Colon (tissue), 2 donors: ENCODE results near the gene ZC3H18.
"Not testable (repeated sequence)": the region's sequence is repeated elsewhere in the genome, so short reads cannot be mapped to it uniquely, and the experiment has no call there.

Experiments used
- FAIRE-seq: peaks from 2 replicates; lab custom pipeline; 2012; peaks lifted over from hg19 to GRCh38; lab: Jason Lieb, UNC
- donor health status: control.
- donor health status: control.

ZC3H18 gene

DNA sequence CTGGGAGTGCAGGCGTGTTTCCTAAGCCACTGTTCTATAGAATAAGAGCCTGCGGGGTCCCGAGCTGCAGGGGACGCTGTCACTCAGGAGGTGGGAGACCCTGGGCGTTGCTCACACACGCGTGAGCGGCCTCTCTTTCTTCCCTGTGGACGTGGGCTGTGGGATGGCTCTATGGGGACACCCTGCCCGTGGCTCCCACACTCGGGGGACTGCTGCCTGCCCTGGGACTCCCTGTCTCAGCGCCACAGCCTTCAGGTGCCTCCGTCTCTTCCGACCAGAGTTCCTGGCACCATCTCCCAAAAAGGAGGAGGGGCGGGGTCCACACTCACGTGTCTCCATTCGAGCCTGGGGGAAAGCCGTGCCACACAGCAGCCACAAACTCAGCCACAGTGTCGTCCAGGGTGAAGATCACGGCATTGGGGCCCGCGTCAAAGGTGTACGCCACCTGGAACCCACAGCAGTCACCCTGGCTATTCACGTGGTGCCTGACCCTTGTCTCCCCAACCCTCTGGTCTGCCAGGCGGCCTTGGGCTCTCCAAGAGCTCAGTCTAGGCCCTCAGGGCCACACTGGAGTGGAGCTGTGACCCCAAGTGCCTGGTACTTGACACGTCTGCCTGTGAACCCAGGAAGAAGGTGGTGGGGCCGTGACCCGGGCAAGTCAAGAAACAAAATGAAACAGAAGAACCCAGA, 84.3 kb downstream of the ZC3H18 start:
- no peak for FAIRE-seq

DNA sequence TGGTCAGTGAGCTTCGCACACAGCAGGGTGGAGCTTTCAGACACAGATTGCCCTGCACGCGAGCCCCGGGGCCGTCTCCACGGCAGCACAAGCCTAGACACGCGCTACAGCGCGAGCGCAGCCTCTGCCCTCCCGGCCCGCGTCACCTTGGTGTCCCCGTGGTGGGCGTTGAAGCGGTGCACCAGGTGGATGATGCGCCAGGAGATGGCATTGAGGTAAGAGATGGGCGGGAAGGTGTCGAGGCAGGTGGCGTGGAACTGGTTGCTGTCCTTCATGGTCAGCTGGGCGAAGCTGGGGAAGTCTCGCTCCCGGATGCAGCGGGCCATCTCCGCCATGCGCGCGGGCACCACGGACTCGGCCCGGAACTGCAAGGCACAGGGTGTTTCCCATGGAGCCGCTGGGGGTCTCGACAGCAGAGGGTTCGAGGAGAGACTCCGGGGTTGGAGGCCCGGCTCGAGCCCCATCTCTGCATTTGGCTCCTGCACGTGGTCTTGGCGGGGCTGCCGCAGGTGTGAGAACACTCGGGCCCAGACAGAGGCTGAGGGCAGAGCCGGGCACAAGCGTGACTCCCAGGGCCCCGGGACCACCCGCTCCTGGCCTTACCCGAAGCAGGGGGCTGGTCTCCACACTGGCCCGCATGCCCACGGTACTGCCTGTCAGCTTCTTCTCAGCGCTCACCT, 85.0 kb downstream of the ZC3H18 start:
- FAIRE-seq: no peak

DNA sequence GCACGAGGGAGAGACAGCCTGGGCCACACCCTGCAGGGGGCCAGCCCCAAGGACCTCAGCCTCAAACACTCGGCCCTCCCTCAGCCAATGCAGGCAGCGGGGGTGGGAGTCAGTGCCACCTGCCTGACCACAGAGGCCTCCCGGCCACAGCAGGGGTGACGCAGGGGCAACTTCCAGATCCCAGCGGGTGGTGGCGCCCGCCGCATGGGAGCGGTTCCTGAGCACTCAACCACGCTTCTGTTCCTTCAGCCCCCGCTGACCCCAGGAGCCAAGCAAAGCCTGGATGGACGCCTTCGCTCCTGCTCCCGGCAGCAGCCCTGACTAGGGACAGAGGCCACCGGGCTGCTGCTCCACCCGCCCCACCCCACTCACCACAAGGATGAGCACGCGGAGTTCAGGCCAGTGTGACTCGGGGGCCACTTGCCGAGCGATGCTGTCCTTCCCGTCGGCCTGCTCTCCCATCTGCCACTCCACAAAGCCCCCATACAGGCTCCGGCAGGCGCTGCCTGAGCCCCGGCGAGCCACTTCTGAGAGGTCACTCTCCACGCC, 85.6 kb downstream of the ZC3H18 start:
- no peak for FAIRE-seq

DNA sequence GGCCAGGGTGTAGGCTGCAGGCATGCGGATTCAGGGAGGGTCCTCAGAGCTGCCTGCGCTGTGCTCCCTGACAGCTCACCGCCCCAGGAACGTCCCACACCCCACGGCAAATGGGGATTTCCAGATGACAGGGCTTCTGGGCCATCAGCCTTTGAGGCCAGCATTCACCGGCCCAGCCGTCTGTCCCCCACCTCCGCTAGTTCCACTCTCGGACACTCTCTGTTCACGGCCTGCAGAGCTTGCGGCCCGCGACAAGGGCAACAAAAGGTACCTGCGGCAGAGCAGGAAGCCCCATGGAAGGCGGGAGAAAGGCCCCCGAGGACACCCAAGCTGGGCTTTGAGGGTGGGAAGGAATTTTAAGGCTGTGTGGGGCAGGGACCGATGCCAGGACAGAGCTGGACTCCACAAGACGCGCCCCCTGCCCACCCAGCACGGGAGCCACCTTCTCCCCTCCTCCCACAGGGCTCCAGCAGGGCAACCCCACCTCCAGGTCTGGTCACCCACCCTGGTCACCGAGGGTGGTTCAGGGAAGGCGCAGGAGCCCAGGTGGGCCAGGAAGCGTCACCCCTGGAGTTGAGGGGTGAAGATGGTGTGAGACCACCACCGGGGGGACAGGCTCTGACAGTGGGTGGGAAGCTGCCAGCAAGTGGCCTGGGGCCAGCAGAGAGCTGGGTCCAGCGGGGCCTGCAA, 86.2 kb downstream of the ZC3H18 start:
- FAIRE-seq: no peak

DNA sequence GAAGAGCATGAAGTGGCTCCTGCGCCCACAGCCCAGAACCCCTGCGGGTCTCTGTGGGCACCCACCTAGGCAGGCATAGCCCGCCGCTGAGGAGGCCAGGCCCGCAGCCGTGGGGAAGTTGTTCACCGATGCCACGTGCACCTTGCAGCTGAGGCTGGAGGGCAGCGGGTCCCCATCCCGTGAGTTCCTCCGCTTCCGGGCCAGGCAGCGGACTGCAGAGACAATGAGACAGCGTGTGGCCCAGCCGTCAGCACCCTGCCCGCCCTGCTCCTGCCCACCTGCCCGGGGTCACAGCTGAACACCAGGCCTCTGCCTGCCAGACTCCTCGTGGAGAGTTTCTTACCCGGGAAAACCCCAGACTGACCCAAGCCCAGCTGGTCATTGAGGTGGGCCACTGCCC, 87.2 kb downstream of the ZC3H18 start:
- FAIRE-seq: no peak

DNA sequence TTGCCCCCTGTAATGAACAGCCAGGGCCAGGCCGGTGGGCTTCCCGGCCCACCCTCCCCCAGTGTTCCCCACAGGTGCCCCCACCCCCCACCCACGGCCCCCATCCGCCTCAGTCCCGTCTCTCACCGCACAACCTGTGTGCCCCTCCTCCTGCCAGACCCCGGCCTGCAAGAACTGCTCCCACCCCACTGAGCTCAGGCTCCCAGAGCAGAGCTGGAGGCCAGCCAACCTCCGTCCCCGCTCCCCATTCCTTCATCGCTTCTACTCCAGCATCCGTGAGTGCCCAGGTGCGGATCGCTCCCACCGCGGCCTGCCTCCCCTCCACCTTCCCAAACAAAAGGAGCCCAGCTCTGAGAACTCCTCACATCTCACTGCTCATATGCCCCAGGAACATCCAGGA, 88.5 kb downstream of the ZC3H18 start:
- no peak for FAIRE-seq

DNA sequence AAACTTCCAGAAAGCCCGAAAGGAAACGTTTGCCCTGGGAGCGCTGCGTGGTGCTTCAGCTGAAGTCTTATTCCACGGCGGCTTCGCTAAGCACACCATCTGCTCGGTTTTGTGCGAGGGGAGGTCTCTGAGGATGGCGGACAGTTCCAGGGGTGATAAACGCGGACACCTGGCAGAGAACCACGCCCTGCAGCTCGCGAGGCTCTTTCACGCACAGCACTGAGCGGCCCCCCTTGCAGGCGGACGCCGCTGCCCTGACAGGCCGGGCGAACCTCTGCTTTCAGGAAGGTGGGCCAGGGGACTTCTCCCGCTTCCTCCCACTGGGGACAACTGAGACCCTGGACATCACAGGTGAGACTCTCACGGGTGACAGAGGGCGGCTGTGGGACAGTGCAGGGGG, 89.0 kb downstream of the ZC3H18 start:
- no peak for FAIRE-seq

DNA sequence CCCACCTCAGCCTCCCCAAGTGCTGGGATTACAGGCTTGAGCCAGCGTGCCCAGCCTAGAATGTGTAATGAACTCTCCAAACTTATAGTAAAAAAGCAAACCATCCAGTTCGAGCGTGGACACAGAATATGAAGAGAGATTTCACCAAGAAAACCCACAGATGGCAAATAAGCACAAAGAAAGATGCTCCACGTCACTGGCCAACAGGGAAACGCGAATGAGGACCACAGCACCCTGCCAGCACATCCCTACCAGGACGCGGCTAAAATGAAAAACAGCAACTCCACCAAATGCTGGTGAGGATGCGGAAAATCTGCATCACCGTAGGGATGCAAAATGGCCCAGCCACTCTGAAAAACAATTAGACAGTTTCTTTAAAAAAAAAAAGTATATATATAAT, 91.3 kb downstream of the ZC3H18 start:
- no peak for FAIRE-seq

DNA sequence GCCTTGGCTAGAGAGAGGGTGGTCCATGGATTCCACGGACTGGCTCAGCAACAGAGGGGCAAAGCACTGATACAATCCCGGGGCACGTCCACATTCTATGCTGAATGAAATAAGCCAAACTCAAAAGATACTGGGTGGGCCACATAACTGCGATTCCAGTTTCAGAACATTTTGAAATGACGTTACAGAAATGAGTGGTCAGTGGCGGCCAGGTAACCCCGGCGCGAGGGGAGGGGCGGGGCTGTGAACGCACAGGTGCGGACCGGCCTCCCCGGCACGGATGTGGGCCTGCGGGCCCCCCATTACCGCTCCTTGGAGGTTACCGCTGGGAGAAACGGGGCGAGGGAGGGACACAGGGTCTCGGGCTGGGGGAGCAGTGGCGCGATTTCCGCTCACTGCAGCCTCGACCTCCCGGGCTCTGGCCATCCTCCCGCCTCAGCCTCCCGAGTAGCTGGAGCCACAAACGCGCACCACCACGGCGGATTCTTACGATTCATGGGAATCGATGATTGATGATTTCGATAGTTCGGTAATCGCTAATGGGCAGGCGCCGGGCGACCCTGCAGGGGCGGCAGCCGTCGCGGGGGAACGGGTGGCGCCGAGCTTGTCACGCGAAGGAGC, 92.1 kb downstream of the ZC3H18 start:
- no peak for FAIRE-seq

DNA sequence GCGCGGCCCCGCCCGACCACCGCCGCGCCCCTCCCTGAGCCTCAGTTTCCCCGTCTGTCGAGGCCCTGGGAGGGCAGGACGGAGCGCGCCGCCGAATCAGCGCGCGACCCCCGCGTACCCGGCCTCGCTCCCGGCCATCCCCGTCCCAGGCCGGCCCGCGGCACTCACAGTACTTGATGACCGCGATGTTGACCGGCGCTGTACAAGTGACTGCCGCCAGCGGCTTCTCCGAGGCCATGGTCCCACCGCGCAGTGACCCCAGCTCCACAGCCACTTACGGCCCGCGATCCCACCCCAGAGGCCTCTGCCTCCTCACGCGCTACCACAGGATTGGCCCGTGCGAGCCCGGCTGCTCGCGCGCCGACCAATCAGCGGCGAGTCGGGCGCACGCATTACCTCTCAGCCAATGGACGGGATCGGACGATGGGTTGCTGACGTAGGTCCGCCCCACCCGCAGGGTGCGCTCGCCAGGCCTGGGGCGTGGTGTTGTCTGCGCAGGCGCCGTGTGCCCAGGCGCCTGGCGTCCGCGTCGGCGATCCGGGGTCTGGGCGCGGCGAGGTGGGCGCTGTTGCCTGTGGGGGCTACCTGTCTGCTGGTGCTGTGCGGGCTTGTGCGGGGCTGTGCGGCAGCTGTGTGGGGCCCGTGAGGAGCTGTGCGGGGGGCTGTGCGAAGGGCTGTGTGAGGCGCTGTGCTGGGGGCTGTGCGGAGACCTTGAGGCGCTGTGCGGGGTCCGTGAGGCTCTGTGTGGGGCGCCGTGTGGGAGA, 92.8 kb downstream of the ZC3H18 start, which contains the start of gene MVD:
MVD (minus strand) TSS at position 249 of the 764 bp plus-strand sequence; CDS start at position 238, 11 bp downstream.
- FAIRE-seq: no peak

DNA sequence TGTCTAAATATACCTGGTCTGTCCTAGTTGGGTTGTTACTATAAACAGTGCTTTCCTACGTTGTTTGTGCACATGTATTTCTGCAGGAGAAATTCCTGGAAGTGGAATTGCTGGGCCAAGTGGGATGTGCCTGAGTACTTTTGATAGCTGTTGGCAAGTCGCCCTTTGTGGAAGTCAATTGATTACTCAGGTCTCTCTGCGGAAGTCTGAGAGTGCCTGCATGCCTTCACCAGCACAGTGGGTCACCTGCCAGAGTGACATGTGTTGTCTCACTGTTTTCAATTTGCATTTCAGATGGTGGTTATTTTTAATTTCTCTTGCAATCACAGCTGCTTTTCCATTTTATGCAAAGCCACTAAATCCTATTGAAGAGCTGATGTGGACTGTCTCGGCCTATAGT, 94.9 kb downstream of the ZC3H18 start:
- FAIRE-seq: no peak

DNA sequence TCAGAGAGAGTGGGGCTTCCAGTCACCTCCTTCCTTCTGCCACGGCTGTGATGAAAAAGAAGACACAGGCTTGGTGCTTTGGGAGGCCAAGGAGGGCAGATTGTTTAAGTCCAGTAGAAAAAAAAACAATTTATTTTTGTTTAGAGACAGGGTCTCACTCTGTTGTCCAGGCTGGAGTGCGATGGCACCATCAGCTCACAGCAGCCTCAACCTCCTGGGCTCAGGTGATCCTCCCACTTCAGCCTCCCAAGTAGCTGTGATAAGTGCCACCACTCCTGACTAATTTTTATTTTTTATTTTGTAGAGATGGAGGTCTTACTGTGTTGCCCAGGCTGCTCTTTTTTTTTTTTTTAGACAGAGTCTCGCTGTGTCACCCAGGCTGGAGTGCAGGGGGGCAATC, 95.4 kb downstream of the ZC3H18 start:
- FAIRE-seq: no peak

DNA sequence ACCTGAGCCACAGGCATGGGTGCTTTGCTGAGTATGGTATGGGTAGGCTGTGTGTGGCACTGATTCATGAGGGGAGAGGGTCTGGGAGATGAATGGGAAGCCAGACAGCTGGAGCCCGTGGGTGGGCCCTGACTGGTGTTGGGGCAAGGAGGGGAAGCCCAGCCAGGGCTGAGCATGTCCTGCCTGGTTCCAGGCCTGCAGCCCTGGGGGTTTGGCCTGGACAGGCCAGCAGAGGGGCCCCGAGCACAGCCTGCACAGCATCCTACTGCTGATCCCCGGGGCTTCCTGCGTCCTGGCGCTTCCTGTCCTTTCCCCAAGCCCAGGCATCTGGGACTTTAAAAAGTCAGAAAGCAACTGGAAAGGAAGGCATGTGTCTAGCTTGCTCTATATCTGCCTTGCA, 97.3 kb downstream of the ZC3H18 start:
- no peak for FAIRE-seq

DNA sequence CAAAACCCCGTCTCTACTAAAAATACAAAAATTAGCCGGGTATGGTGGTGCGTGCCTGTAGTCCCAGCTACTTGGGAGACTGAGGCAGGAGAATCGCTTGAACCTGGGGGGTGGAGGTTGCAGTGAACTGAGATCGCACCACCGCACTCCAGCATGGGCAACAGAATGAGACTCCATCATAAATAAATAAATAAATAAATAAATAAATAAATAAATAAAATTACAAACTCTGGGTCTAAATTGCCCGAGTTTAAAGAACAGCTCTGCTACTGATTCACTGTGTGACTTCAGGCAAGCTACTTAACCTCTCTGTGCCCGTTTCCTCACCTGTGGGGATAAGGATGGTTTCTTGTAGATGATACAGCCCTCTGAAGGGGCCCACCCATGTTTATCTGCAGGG, 99.3 kb downstream of the ZC3H18 start:
- FAIRE-seq: not testable (repeated sequence)

DNA sequence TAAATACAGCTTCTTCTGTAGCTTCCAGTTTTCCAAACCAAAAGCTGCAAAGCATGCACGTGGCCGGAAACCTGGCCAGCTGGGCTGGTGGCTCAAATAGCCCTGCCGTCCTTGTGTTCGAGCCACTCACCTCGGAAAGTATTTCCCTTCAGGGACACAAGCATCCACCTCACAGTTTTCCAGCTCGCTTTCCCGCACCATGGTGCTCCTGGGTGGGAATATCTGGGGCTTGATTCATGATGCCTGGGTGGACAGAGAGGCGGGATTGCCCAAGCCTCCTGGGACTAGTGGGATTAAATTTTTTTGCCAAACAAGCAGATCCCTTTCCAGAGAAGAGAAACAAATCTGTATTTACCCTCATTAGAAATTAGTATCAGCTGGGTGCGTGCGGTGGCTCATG, 99.8 kb downstream of the ZC3H18 start:
- FAIRE-seq: no peak

DNA sequence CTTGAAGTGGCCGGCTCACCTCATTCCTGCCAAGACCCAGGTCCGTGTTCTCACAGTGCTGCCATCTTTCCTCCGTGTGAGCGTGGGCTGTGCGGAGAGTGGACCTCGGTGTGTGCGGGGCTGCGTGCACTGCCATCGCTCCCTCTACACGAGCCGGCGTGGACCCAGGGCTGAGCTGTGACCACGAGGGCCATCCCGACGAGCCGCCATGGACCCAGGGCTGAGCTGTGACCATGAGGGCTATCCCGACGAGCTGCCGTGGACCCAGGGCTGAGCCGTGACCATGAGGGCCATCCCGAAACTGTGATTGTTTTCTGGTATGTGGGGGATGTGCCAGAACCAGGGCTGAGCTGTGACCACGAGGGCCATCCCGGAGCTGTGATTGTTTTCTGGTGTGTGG, 101.6 kb downstream of the ZC3H18 start:
- FAIRE-seq: no peak

DNA sequence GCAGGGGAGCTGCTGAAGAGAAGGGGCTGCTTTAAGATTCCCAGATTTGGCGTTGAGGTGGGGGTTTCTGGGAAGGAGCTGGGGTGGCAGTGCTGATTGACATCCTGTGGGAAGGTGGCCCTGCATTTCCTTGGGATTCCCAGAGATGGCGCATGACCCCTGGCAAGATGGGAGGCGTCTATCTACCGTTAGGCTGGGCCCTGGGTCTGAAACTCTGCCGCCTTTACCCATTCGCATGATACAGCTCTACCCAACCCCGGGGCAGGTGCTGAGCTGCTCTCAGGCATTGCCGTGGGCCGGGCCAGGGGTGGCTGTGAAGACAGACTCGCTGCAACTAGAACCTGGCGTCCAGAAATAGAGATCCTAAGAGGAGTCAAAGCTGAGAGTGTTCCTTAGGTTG, 102.6 kb downstream of the ZC3H18 start:
- FAIRE-seq: no peak

DNA sequence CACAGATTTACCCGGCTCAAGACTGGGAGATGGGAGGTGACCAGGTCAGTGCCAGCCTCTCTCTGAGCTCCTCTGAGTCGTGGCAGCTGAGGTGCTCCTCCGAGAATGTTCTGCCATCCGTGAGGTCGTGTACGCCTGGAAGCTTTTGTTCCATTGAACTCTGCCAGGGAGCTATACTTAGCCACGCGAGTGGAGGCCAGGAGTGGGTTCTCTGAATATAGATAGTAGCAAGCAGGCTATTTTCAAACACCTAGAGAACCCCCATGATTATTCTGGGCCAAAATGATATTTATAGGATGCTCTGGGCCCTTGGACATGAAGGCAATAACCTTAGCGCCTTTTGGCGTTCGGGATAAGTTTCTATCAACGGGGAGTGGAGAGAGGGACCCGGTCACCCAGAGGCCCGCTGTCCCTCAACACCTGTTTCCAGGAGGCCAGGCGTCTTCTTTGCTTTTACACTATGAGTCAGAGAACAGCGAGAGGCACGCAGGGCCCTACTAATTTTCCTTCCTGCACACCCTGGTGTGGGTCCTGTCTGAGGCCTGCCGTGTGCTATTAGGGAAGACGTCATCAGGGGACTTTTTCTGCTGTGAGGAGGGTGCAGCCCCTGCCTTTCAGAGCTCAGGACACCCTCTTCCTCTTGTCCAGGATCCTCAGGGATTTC, 103.6 kb downstream of the ZC3H18 start:
- FAIRE-seq: no peak

DNA sequence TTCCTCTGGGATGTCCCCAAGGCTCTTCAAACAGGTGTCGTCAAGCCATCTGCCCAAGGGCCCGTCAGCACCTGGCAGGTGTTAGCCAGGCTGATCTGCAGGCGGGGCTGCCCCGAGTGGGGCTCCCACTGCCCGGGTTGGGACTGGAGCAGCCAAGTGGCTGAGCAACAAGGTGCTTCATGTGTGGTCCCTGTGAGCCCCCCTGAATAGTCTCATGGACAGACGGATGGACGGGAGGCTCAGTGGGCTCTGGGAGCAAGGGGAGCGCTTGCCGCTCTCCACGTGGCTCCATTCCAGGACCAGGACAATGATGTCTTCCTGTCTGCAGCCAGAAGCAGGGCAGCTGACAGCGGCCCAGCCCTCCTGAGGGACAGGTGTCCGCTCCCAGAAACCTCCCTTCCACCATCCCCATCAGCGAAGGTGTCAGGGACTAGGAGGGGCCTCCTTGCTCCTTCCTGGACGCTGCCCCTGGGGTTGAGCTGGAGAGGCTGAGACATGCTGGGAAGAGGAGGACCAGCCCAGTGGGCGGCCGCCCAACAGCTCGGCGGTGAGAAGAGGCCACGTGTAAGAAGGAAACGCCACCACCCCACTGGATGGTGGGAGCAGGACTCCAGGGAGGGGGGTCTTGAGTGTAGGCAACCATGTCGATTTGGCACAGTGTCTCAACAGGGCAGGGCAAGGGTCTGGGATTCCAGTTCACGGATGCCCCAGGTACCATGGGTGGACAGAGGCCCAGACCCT, 106.5 kb downstream of the ZC3H18 start:
- FAIRE-seq: no peak

DNA sequence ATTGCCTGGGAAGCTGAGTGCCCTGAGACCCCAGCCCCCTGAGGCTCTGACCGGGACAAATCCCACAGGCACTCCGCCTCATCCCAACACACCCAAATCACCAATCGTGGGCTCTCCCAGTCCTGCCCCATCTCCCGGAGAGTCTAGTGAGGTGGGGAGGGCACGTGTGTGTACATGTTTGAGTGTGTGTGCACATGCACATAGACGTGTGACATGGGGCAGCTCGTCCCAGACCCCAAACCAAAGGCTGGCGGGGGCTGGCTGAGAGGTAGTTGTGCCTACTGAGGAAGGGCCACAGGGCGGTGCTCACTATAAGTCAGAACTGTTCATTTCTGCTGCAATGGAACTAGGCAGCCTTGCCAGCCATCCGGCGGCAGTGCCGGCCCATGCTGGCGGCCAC, 107.5 kb downstream of the ZC3H18 start:
- FAIRE-seq: no peak
